HG03354 (cell line): ENCODE results near the gene OR51G2.

Source experiments
- ATAC-seq: cut with Tn5 transposase; IDR thresholded peaks from one replicate; pipeline ENCODE4 v1.9.1; 2021; ENCODE audit warnings: mild to moderate bottlenecking; ENCODE audit not compliant: unreplicated experiment, poor library complexity, severe bottlenecking

The OR51G2 gene

DNA sequence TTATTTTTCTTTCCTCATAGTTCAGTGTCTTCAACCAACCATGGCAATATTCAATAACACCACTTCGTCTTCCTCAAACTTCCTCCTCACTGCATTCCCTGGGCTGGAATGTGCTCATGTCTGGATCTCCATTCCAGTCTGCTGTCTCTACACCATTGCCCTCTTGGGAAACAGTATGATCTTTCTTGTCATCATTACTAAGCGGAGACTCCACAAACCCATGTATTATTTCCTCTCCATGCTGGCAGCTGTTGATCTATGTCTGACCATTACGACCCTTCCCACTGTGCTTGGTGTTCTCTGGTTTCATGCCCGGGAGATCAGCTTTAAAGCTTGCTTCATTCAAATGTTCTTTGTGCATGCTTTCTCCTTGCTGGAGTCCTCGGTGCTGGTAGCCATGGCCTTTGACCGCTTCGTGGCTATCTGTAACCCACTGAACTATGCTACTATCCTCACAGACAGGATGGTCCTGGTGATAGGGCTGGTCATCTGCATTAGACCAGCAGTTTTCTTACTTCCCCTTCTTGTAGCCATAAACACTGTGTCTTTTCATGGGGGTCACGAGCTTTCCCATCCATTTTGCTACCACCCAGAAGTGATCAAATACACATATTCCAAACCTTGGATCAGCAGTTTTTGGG, 37.2 kb downstream of the OR51G2 start, which contains the start of gene OR51T1:
Gene OR51T1, plus strand, starts transcription at position 41 of the 641 bp plus-strand sequence. Its CDS starts 0 bp downstream, at position 41.
- ATAC-seq, result no peak

- ATAC-seq, result no peak
Measured at GRCh38 chr11:4881188-4881587, 38.0 kb downstream of the OR51G2 start.

DNA sequence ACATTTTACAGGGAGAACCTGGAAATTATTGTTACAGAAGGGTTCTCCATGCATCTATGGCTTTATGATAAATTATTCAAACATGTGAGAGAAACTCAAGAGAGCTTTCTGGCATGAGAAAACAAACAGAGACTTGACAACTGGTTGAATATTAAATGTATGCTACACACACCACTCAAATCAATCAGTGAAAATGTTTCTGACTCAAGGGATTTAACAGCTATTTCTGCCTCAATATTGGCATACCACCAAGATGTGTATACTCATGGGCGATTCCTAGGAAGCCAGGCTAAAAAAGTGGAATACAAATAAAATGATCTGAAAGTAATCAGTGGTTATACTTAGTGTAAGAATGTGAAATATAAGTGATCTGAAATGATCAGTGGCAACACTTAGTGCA, 53.3 kb downstream of the OR51G2 start:
- ATAC-seq, result no peak

GRCh38 chr11:4863876-4864275, 55.3 kb downstream of the OR51G2 start:
- ATAC-seq, result no peak
